Esophagus muscularis mucosa (tissue), 4 donors: ENCODE results near the gene PDLIM5.

Source experiments
- CTCF ChIP-seq, 3 experiments: fragments of 200-600 bp in 2 of 3; fragments of 450-650 bp in 1 of 3; sonication (generic) in 2 of 3; IDR thresholded peaks; one replicate each; pipeline ENCODE4 v1.5.1; 2017 to 2019; ENCODE audit warnings: antibody characterized with exemption in 3 of 3, mild to moderate bottlenecking in 2 of 3, moderate library complexity in 1 of 3
- EP300 ChIP-seq: sonication (generic); formaldehyde crosslinking; IDR thresholded peaks from one replicate; pipeline ENCODE4 v1.6.1; 2017; ENCODE audit warnings: antibody characterized with exemption
- POLR2A ChIP-seq: fragments of 450-650 bp; IDR thresholded peaks from one replicate; pipeline ENCODE4 v1.6.1; 2017; ENCODE audit warnings: antibody characterized with exemption, moderate library complexity, mild to moderate bottlenecking, low read depth
- POLR2AphosphoS5 ChIP-seq, 2 donors: sonication (generic); formaldehyde crosslinking; IDR thresholded peaks; one replicate each; pipeline ENCODE4 v1.6.1; 2017; ENCODE audit warnings: antibody characterized with exemption in 2 of 2

GRCh38 chr4:94434505-94434904, 17.2 kb upstream of the PDLIM5 start:
- no peak for TF ChIP-seq EP300
- TF ChIP-seq POLR2A: no peak
- TF ChIP-seq CTCF (IDR thresholded peaks at IDR 0.05): no peak
- TF ChIP-seq POLR2AphosphoS5 (IDR thresholded peaks at IDR 0.05): no peak
